K562 (cell line): ENCODE data around the gene TMEM187. TPM values are rescaled to one million over a fixed set of nuclear protein-coding genes. Genes with fewer than 3 reads are reported as not detected.

Experiments used
- ARHGAP35 ChIP-seq: fragments of 450-650 bp; IDR thresholded peaks from 2 replicates; pipeline ENCODE4 v1.6.1; 2018; ENCODE audit not compliant: partially characterized antibody
- BACH1 ChIP-seq: fragments of 200-800 bp; sonication (Bioruptor generic); IDR thresholded peaks from 2 replicates; pipeline ENCODE4 v1.6.1; 2016; ENCODE audit warnings: missing genetic modification characterization, missing compliant biosample characterization
- CBX1 ChIP-seq: sonication (generic); IDR thresholded peaks from 2 replicates; pipeline ENCODE4 v1.6.1; 2016; ENCODE audit warnings: antibody characterized with exemption, low read depth, mild to moderate bottlenecking
- CLOCK ChIP-seq: fragments of 250-450 bp; sonication (Bioruptor Pico); IDR thresholded peaks from 2 replicates; pipeline ENCODE4 v1.4.0; 2020; ENCODE audit warnings: mild to moderate bottlenecking, moderate library complexity, borderline replicate concordance
- ESRRB ChIP-seq: fragments of 250-450 bp; sonication (Bioruptor Pico); IDR thresholded peaks from 2 replicates; pipeline ENCODE4 v1.5.0; 2020; ENCODE audit warnings: mild to moderate bottlenecking, moderate library complexity, borderline replicate concordance
- NFYB ChIP-seq: IDR thresholded peaks from 2 replicates; pipeline ENCODE4 v1.6.1; 2011; ENCODE audit warnings: mild to moderate bottlenecking, moderate library complexity; ENCODE audit not compliant: insufficient read length; ENCODE audit errors: extremely low read depth
- NKRF ChIP-seq: fragments of 450-650 bp; IDR thresholded peaks from 2 replicates; pipeline ENCODE4 v1.6.1; 2016; ENCODE audit warnings: borderline replicate concordance
- NR4A1 ChIP-seq, 2 experiments: fragments of 250-450 bp in 1 of 2; fragments of 450-650 bp in 1 of 2; sonication (Bioruptor Pico) in 1 of 2; IDR thresholded peaks; 2 replicates each; pipeline versions ENCODE4 v1.4.0 to v1.6.1; 2016 to 2020; ENCODE audit warnings: mild to moderate bottlenecking in 2 of 2, missing compliant biosample characterization in 1 of 2, missing genetic modification characterization in 1 of 2, moderate library complexity in 1 of 2
- PHF8 ChIP-seq: fragments of 200-600 bp; sonication (generic); IDR thresholded peaks from 2 replicates; pipeline ENCODE4 v1.6.1; 2012; ENCODE audit warnings: mixed run types, mild to moderate bottlenecking, inconsistent platforms, low read length, moderate library complexity, borderline replicate concordance
- PKNOX1 ChIP-seq: fragments of 450-650 bp; IDR thresholded peaks from 2 replicates; pipeline ENCODE4 v1.6.1; 2016
- RBM22 ChIP-seq: fragments of 200-400 bp; formaldehyde crosslinking; IDR thresholded peaks from 2 replicates; pipeline ENCODE4 v1.6.1; 2018; ENCODE audit warnings: low read length, low read depth; ENCODE audit not compliant: poor library complexity, severe bottlenecking
- RBM39 ChIP-seq: fragments of 200-400 bp; formaldehyde crosslinking; optimal IDR thresholded peaks from 2 replicates; pipeline ENCODE3; 2018; ENCODE audit warnings: low read depth, low read length
- SIN3B ChIP-seq: fragments of 450-650 bp; IDR thresholded peaks from 2 replicates; pipeline ENCODE4 v1.6.1; 2017; ENCODE audit warnings: low read depth, mild to moderate bottlenecking, moderate library complexity
- TEAD4 ChIP-seq, 2 experiments: sonication (generic) in 1 of 2; formaldehyde crosslinking in 1 of 2; IDR thresholded peaks; 2 replicates each; pipeline versions ENCODE4 v1.6.1 to v1.8.0; 2012 to 2022; ENCODE audit warnings: borderline replicate concordance in 1 of 2, inconsistent platforms in 1 of 2, low read length in 1 of 2, mild to moderate bottlenecking in 1 of 2, missing genetic modification reagents in 1 of 2
- ZNF354B ChIP-seq: fragments of 250-450 bp; sonication (Bioruptor Pico); IDR thresholded peaks from 2 replicates; pipeline ENCODE4 v1.4.0; 2020
- polyA plus RNA-seq, 8 experiments: library from polyadenylated mRNA; depleted of rRNA in 4 of 8; stranded (reverse) in 5 of 8; unstranded in 3 of 8; fragments of >200 nt; fragmentation: Nextera tagmentation in 2 of 8; fragmentation: Illumina TruSeq in 1 of 8; extraction: Ambion mirVana in 2 of 8; extraction: Trizol in 1 of 8; gene quantifications; 2 replicates each; pipeline versions ENCODE4 v1.2.1 to v1.2.3, GENCODE V29; 2011 to 2014; ENCODE audit warnings: inconsistent platforms in 1 of 8, missing spikeins in 1 of 8
- total RNA-seq, 7 experiments: library from RNA; depleted of rRNA in 6 of 7; stranded (reverse); fragments of >200 nt in 6 of 7; fragmentation: Illumina TruSeq in 2 of 7; extraction: Trizol in 2 of 7; gene quantifications; 2 replicates each; pipeline versions ENCODE4 v1.2.1 to v1.2.3, GENCODE V29; 2011 to 2021; ENCODE audit warnings: low replicate concordance in 1 of 7
- TF ChIP-seq, protein P1 (sequence below): fragments of 250-450 bp; sonication (Bioruptor Pico); IDR thresholded peaks from 2 replicates; pipeline ENCODE4 v1.4.0; 2020; ENCODE audit warnings: mild to moderate bottlenecking
- TF ChIP-seq, protein P2 (sequence below): fragments of 250-450 bp; sonication (Bioruptor Pico); IDR thresholded peaks from 2 replicates; pipeline ENCODE4 v1.5.0; 2021

The TMEM187 gene
- total and polyA plus RNA-seq, 9 of the 15 experiments (the other 6 are each of a cell fraction or from before 2014, with no cell fraction given) = 0.13 to 6.4 (median 1.6) TPM

- peak; percentile 91 for TF ChIP-seq NKRF
- no peak for TF ChIP-seq SIN3B
- no peak for TF ChIP-seq NFYB
- no peak for TF ChIP-seq ARHGAP35
- peak; percentile 53 for TF ChIP-seq PHF8
- TF ChIP-seq CLOCK = no peak
- no peak for TF ChIP-seq NR4A1 (CRISPR knock-in tag; IDR thresholded peaks at IDR 0.05)
- peak; percentile 64 for TF ChIP-seq NR4A1 (tag; IDR thresholded peaks at IDR 0.05)
- TF ChIP-seq, protein P1, sequence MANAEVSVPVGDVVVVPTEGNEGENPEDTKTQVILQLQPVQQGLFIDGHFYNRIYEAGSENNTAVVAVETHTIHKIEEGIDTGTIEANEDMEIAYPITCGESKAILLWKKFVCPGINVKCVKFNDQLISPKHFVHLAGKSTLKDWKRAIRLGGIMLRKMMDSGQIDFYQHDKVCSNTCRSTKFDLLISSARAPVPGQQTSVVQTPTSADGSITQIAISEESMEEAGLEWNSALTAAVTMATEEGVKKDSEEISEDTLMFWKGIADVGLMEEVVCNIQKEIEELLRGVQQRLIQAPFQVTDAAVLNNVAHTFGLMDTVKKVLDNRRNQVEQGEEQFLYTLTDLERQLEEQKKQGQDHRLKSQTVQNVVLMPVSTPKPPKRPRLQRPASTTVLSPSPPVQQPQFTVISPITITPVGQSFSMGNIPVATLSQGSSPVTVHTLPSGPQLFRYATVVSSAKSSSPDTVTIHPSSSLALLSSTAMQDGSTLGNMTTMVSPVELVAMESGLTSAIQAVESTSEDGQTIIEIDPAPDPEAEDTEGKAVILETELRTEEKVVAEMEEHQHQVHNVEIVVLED (CRISPR knock-in tag) = no peak
- no peak for TF ChIP-seq ZNF354B (CRISPR knock-in tag)
- TF ChIP-seq BACH1 (tag) = no peak
- no peak for TF ChIP-seq RBM39
- TF ChIP-seq PKNOX1 = no peak
- TF ChIP-seq, protein P2, sequence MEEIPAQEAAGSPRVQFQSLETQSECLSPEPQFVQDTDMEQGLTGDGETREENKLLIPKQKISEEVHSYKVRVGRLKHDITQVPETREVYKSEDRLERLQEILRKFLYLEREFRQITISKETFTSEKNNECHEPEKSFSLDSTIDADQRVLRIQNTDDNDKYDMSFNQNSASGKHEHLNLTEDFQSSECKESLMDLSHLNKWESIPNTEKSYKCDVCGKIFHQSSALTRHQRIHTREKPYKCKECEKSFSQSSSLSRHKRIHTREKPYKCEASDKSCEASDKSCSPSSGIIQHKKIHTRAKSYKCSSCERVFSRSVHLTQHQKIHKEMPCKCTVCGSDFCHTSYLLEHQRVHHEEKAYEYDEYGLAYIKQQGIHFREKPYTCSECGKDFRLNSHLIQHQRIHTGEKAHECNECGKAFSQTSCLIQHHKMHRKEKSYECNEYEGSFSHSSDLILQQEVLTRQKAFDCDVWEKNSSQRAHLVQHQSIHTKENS (CRISPR knock-in tag) = no peak
- peak; percentile 75 for TF ChIP-seq RBM22
- no peak for TF ChIP-seq CBX1
- TF ChIP-seq ESRRB (CRISPR knock-in tag) = no peak
- peak; percentile 52; the same call in 1 of the 2 replicates for TF ChIP-seq TEAD4 (IDR thresholded peaks at IDR 0.05; ENCODE audit: low read length)
- TF ChIP-seq TEAD4 (CRISPR knock-in tag; IDR thresholded peaks at IDR 0.05; ENCODE audit: borderline replicate concordance) = no peak
Observed at GRCh38 chrX:153971450-153972367, 845 bp upstream of the TMEM187 start, which contains the start of gene HCFC1 (continued).
